Common myeloid progenitor, CD34-positive (primary cell): Measurements from ENCODE around the gene OR6N2.

Experiments used
- CTCF ChIA-PET: fragments of 350-600 bp; sonication (Branson Sonifier 250); formaldehyde crosslinking; loops from one replicate; lab custom pipeline; 2021; ENCODE audit warnings: antibody characterized with exemption; lab: Charles Lee
- POLR2A ChIA-PET: fragments of 350-600 bp; sonication (Branson Sonifier 250); formaldehyde crosslinking; loops from one replicate; lab custom pipeline; 2021; ENCODE audit warnings: antibody characterized with exemption; lab: Charles Lee
- DNase-seq, 3 donors: peaks; one replicate each; pipeline versions ENCODE4 v3.0.0 to v3.0.0-alpha.2; 2013
- H3K27ac ChIP-seq, 2 experiments: 1 replicate in 1 of 2; 2 replicates in 1 of 2; pipeline ENCODE4 v1.7.0; 2013; ENCODE audit warnings: inconsistent platforms in 2 of 2, low read length in 2 of 2, mild to moderate bottlenecking in 2 of 2, low read depth in 1 of 2, moderate library complexity in 1 of 2; ENCODE audit not compliant: severe bottlenecking in 2 of 2, insufficient read depth in 1 of 2, poor library complexity in 1 of 2
- H3K27me3 ChIP-seq, 5 experiments: replicated peaks in 2 of 5; 1 replicate in 3 of 5; 2 replicates in 2 of 5; pipeline versions ENCODE4 v1.6.1 to v1.7.0; 2013; ENCODE audit warnings: low read length in 4 of 5, mild to moderate bottlenecking in 2 of 5, moderate library complexity in 2 of 5, inconsistent platforms in 1 of 5; ENCODE audit not compliant: insufficient read depth in 5 of 5, control insufficient read depth in 4 of 5
- H3K36me3 ChIP-seq, 4 experiments: 1 replicate in 2 of 4; 2 replicates in 2 of 4; pipeline versions ENCODE4 v1.6.1 to v1.7.0; 2013; ENCODE audit warnings: low read length in 3 of 4, control low read depth in 1 of 4, mild to moderate bottlenecking in 1 of 4; ENCODE audit not compliant: control insufficient read depth in 4 of 4, insufficient read depth in 4 of 4
- H3K4me1 ChIP-seq, 4 experiments: 1 replicate in 3 of 4; 2 replicates in 1 of 4; pipeline versions ENCODE4 v1.6.1 to v1.7.1; 2013; ENCODE audit warnings: low read length in 3 of 4, mild to moderate bottlenecking in 3 of 4, control low read depth in 1 of 4, inconsistent platforms in 1 of 4, moderate library complexity in 1 of 4; ENCODE audit not compliant: control insufficient read depth in 4 of 4, insufficient read depth in 4 of 4; ENCODE audit errors: control extremely low read depth in 1 of 4
- H3K4me3 ChIP-seq, 7 experiments: 1 replicate in 4 of 7; 2 replicates in 3 of 7; pipeline versions ENCODE4 v1.5.1 to v1.7.0; 2013; ENCODE audit warnings: mild to moderate bottlenecking in 7 of 7, low read length in 6 of 7, moderate library complexity in 6 of 7, inconsistent platforms in 2 of 7, low read depth in 2 of 7, control low read depth in 1 of 7; ENCODE audit not compliant: insufficient read depth in 4 of 7, control insufficient read depth in 1 of 7; ENCODE audit errors: extremely low read depth in 1 of 7
- H3K9me3 ChIP-seq, 5 experiments: 1 replicate in 4 of 5; 2 replicates in 1 of 5; pipeline versions ENCODE4 v1.6.1 to v1.7.1; 2013; ENCODE audit warnings: low read length in 4 of 5, mild to moderate bottlenecking in 2 of 5, inconsistent platforms in 1 of 5, low read depth in 1 of 5, moderate library complexity in 1 of 5; ENCODE audit not compliant: control insufficient read depth in 4 of 5, insufficient read depth in 2 of 5; ENCODE audit errors: control extremely low read depth in 1 of 5
- WGBS: methylation state at CpG from one replicate; pipeline ENCODE4 v1.1.5; 2013; ENCODE audit not compliant: insufficient coverage; 5-methylcytosine and 5-hydroxymethylcytosine counted together

The OR6N2 gene

DNA sequence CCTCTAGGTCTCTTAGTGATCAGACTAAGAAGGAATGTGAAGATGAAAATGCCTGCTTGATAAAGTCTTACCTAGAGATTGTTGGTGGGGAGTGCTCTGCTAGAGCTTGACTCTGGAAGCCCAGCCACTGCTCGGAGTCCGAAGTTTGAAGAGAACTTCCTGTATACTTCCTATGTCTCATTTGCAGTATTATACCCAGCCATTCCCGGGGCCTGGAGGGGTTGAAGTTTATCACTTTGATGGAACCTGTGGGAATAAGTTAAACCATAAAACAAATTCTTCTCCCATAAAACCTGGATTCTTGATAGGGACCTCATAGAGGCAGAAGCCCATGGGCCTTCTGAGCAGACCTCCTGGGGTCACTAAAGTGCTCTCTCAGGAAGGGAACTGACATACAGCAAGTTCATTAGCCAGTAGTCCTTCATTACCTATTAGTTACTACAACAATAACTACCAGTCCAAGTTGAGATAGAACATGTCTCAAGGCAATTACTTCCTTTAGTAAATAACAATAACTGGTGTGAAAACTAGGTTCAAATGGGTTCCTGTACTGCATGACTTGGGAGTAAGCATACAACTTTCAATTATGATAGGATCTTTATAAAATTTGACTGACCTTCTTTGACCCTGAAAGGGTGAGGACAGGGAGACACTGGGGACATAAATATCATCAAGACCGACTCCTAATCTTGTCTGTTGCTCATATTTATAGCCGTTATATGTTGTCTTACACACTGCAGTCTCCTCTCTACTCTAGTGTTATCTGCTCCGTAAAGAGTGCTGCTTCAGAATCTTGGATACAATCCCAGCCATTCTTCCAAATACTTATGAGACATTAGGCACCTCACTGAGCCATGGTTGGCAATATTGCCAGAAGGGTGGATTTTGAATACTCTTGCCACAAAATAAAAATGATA, 8.8 kb downstream of the OR6N2 start, which contains the start of gene OR6N1:
Gene OR6N1, minus strand, starts transcription at position 246 of the 917 bp plus-strand sequence. CDS start 5,513 bp downstream, outside the sequence.
- POLR2A ChIA-PET: no interaction called here
- Histone ChIP-seq H3K36me3 (no peaks in the 10 kb centered on the region), H3K27ac (no peak within 1 kb of the TSS), H3K9me3 (no peaks in the 10 kb centered on the region), H3K4me1 (no peaks in the 10 kb centered on the region), H3K27me3 (no peaks in the 10 kb centered on the region), H3K4me3 (no peak within 1 kb of the TSS)
- WGBS: 90% methylated on average over 4 of the region's 6 CpGs
- no peak for DNase-seq
- CTCF ChIA-PET: no interaction called here

- no CpG with 5 or more reads among the region's 2 CpGs for WGBS
- no peaks in the 10 kb centered on the region for H3K27me3 ChIP-seq
- no peak within 1 kb of the TSS for H3K27ac ChIP-seq
- no peaks in the 10 kb centered on the region for H3K9me3 ChIP-seq
- ChIA-PET POLR2A (no interaction called here), CTCF (interaction anchor here (1.2 kb wide), 1 partner anchor 29 kb away, joined by 3 read pairs; no protein-coding TSS in a partner anchor)
- H3K36me3 ChIP-seq: no peaks in the 10 kb centered on the region
- no peaks in the 10 kb centered on the region for H3K4me1 ChIP-seq
- no peak within 1 kb of the TSS for H3K4me3 ChIP-seq
- DNase-seq: no peak
Observed at GRCh38 chr1:158754420-158754819, 26.6 kb downstream of the OR6N2 start, which contains the start of gene OR6K6. TSS of gene OR6K6 (plus strand) at chr1:158754720. CDS start at chr1:158754888, 168 bp downstream.

GRCh38 chr1:158752155-158752712, 28.8 kb downstream of the OR6N2 start:
- CTCF ChIA-PET: no interaction called here
- Histone ChIP-seq H3K4me1 (no peaks in the 10 kb centered on the region), H3K9me3 (no peaks in the 10 kb centered on the region), H3K36me3 (no peaks in the 10 kb centered on the region), H3K27ac (no peak overlapping the region), H3K4me3 (no peak overlapping the region), H3K27me3 (no peaks in the 10 kb centered on the region)
- DNase-seq: no peak
- POLR2A ChIA-PET: no interaction called here
- 100% methylated on average over 9 of the region's 9 CpGs for WGBS

- Histone ChIP-seq H3K36me3 (no peaks in the 10 kb centered on the region), H3K4me1 (no peaks in the 10 kb centered on the region), H3K9me3 (no peaks in the 10 kb centered on the region), H3K27me3 (no peaks in the 10 kb centered on the region), H3K4me3 (no peak overlapping the region), H3K27ac (no peak overlapping the region)
- no peak for DNase-seq
- CTCF ChIA-PET: no interaction called here
- POLR2A ChIA-PET: no interaction called here
Observed at GRCh38 chr1:158735848-158736247, 45.2 kb downstream of the OR6N2 start.

DNA sequence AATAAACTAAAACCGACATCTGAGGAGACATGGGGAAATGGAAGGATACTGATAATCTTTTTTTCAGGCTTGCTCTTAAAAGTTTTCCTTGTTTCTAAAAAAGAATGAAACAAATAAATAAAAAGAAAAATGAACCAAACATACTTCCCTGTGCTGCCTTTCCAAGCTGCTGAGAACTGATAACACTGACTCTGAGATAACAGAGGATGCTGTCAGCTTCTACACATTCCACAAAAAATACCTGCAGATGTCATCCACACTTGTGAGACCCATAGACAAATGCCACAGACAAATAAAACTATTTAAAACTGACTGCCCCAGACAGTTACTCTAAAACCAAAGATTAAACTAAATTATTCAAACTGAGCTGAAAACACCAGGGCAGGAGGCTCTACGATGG, 48.5 kb downstream of the OR6N2 start:
- 100% methylated on average over 1 of the region's 2 CpGs for WGBS
- Histone ChIP-seq H3K4me1 (no peaks in the 10 kb centered on the region), H3K27me3 (no peaks in the 10 kb centered on the region), H3K36me3 (no peaks in the 10 kb centered on the region), H3K27ac (no peak overlapping the region), H3K9me3 (no peaks in the 10 kb centered on the region), H3K4me3 (no peak overlapping the region)
- no peak for DNase-seq
- ChIA-PET CTCF (interaction anchor here (1.2 kb wide), 1 partner anchor 52 kb away, joined by 3 read pairs; no protein-coding TSS in a partner anchor), POLR2A (no interaction called here)

DNA sequence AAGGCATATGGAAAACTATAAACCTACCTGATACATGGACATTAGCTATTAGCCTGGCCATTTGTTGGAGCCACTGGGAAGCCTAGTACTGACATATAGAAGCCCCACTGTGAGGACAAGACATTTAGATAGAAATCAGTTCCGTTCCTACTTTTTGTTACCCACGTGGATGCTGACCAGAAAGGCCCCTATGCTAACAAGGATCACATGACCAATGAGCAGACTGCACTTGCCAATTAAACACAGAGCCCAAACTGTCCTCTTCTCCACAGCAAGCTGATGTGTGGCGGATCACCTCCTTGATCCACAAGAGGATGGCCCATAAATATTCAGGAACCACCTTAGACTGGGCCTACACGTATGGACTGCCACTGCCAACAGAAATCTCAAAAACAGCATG, 49.3 kb downstream of the OR6N2 start:
- ChIA-PET CTCF (no interaction called here), POLR2A (no interaction called here)
- Histone ChIP-seq H3K9me3 (no peaks in the 10 kb centered on the region), H3K27ac (no peak overlapping the region), H3K27me3 (no peaks in the 10 kb centered on the region), H3K36me3 (no peaks in the 10 kb centered on the region), H3K4me1 (no peaks in the 10 kb centered on the region), H3K4me3 (no peak overlapping the region)
- DNase-seq: no peak
- 98% methylated on average over 4 of the region's 4 CpGs for WGBS

- no peaks in the 10 kb centered on the region for H3K4me1 ChIP-seq
- no peak overlapping the region for H3K27ac ChIP-seq
- DNase-seq: no peak
- CTCF ChIA-PET: interaction anchor here (0.5 kb wide), 1 partner anchor 457 kb away, joined by 3 read pairs; no protein-coding TSS in a partner anchor
- H3K9me3 ChIP-seq: no peaks in the 10 kb centered on the region
- WGBS: 100% methylated on average over 1 of the region's 4 CpGs
- no peaks in the 10 kb centered on the region for H3K27me3 ChIP-seq
- H3K36me3 ChIP-seq: no peaks in the 10 kb centered on the region
- POLR2A ChIA-PET: no interaction called here
- H3K4me3 ChIP-seq: no peak overlapping the region
Observed at GRCh38 chr1:158730453-158730852, 50.6 kb downstream of the OR6N2 start.
